ENCODE measurements around the gene OR2T5.
"Not testable (repeated sequence)": the region's sequence is repeated elsewhere in the genome, so short reads cannot be mapped to it uniquely, and the experiment has no call there.

- TF ChIP-seq CTCF, POLR2A, POLR2AphosphoS5 (IDR thresholded peaks at IDR 0.05): not testable (repeated sequence)
These were observed 43.0 kb upstream of the OR2T5 start, which contains the start of gene OR2T2 for GRCh38 chr1:248445399-248445798.

All from upper lobe of left lung (tissue), 4 donors.